Esophagus muscularis mucosa (tissue), 4 donors: ENCODE data around the gene SLC39A11. TPM values are rescaled to one million over a fixed set of nuclear protein-coding genes. Genes with fewer than 3 reads are reported as not detected.
"Not testable (repeated sequence)": the region's sequence is repeated elsewhere in the genome, so short reads cannot be mapped to it uniquely, and the experiment has no call there.

Source experiments
- DNase-seq: peaks from one replicate; pipeline ENCODE4 v3.0.0-alpha.2; 2017; ENCODE audit errors: extremely low spot score
- H3K27ac ChIP-seq, 4 donors: fragments of 200-600 bp; sonication (generic); replicated peaks in 1 of 4; 1 replicate in 3 of 4; 2 replicates in 1 of 4; pipeline ENCODE4 v1.5.1; 2016 to 2019; ENCODE audit warnings: mild to moderate bottlenecking in 1 of 4
- H3K27me3 ChIP-seq, 4 donors: fragments of 200-600 bp; sonication (generic); one replicate each; pipeline versions ENCODE4 v1.5.1 to v1.6.0; 2016 to 2019
- H3K36me3 ChIP-seq, 4 donors: fragments of 200-600 bp; sonication (generic); one replicate each; pipeline ENCODE4 v1.5.1; 2016 to 2019
- H3K4me1 ChIP-seq, 4 donors: fragments of 200-600 bp; sonication (generic); one replicate each; pipeline ENCODE4 v1.5.1; 2016 to 2019
- H3K4me3 ChIP-seq, 4 donors: fragments of 200-600 bp; sonication (generic); 1 replicate in 2 of 4; 2 replicates in 2 of 4; pipeline ENCODE4 v1.5.1; 2016 to 2019; ENCODE audit warnings: mild to moderate bottlenecking in 4 of 4, moderate library complexity in 1 of 4
- H3K9me3 ChIP-seq, 4 donors: fragments of 200-600 bp; sonication (generic); 1 replicate in 3 of 4; 2 replicates in 1 of 4; pipeline ENCODE4 v1.5.1; 2016 to 2019
- CTCF ChIP-seq, 3 experiments: fragments of 200-600 bp in 2 of 3; fragments of 450-650 bp in 1 of 3; sonication (generic) in 2 of 3; IDR thresholded peaks; one replicate each; pipeline ENCODE4 v1.5.1; 2017 to 2019; ENCODE audit warnings: antibody characterized with exemption in 3 of 3, mild to moderate bottlenecking in 2 of 3, moderate library complexity in 1 of 3
- EP300 ChIP-seq: sonication (generic); formaldehyde crosslinking; IDR thresholded peaks from one replicate; pipeline ENCODE4 v1.6.1; 2017; ENCODE audit warnings: antibody characterized with exemption
- POLR2A ChIP-seq: fragments of 450-650 bp; IDR thresholded peaks from one replicate; pipeline ENCODE4 v1.6.1; 2017; ENCODE audit warnings: antibody characterized with exemption, moderate library complexity, mild to moderate bottlenecking, low read depth
- POLR2AphosphoS5 ChIP-seq, 2 donors: sonication (generic); formaldehyde crosslinking; IDR thresholded peaks; one replicate each; pipeline ENCODE4 v1.6.1; 2017; ENCODE audit warnings: antibody characterized with exemption in 2 of 2
- whole genome bisulfite sequencing: methylation state at CpG from one replicate; pipeline ENCODE4 v1.1.5; 2018; 5-methylcytosine and 5-hydroxymethylcytosine counted together
- intact Hi-C: fragments of 100-400 bp; cut with DNase I; formaldehyde crosslinking; loops from one replicate; pipeline ENCODE4 v1.15.1; 2023
- total RNA-seq, 4 donors: library from RNA; depleted of rRNA; stranded (reverse); fragments of >200 nt; gene quantifications; one replicate each; pipeline versions ENCODE4 v1.1.0 to v1.2.1, GENCODE V29; 2016

Gene SLC39A11
- total RNA-seq, 4 donors from 2014 or later: 7.5 to 20.2 (median 18.4) TPM

DNA sequence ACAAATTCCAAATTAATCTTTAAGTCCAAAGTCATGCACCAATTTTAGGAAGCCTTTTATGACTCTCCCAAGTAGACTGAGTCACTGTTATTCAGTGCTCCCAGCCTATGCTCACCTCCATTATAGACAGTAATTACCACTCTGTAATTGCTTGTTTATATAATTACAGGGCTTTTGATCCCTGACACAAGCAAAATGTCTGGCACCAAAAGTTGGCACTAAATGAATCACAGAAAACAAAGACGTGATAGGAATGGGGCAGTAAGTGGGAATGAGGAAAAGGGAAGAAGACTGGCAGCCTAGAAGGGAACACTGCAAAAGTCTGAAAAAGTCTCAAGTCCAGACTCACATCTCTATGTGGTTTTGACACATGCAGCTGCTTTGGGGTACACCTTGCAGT lies 94.1 kb downstream of the SLC39A11 start:
- Histone ChIP-seq H3K4me1 (no peaks in the 10 kb centered on the region), H3K27ac (no peak overlapping the region), H3K36me3 (no peaks in the 10 kb centered on the region), H3K27me3 (no peaks in the 10 kb centered on the region), H3K4me3 (no peak overlapping the region), H3K9me3 (no peaks in the 10 kb centered on the region)
- no peak for DNase-seq
- WGBS: 76% methylated on average over 1 of the region's 1 CpG
- intact Hi-C loops: no loop called here
- no peak for TF ChIP-seq CTCF (IDR thresholded peaks at IDR 0.05)

DNA sequence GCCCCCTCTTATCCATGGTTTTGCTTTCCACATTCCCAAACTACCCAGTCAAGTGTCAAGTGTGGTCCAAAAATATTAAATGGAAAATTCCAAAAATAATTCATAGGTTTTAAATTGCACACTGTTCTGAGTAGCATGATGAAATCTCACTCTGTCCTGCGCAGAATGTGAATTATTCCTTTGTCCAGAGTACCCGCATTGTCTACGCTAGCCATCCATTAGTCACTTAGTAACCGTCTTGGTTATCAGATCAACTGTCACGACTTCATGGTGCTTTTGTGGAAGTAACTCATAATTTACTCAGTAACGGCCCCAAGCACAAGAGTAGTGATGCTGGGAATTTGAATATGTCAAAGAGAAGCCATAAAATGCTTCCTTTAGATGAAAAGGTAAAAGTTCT lies 94.9 kb downstream of the SLC39A11 start:
- 96% methylated on average over 6 of the region's 6 CpGs for WGBS
- no peaks in the 10 kb centered on the region for H3K27me3 ChIP-seq
- H3K27ac ChIP-seq: no peak overlapping the region
- H3K36me3 ChIP-seq: no peaks in the 10 kb centered on the region
- no peak for TF ChIP-seq POLR2AphosphoS5 (IDR thresholded peaks at IDR 0.05)
- TF ChIP-seq POLR2A: no peak
- intact Hi-C loops: no loop called here
- no peaks in the 10 kb centered on the region for H3K9me3 ChIP-seq
- no peak for DNase-seq
- no peak overlapping the region for H3K4me3 ChIP-seq
- no peaks in the 10 kb centered on the region for H3K4me1 ChIP-seq

DNA sequence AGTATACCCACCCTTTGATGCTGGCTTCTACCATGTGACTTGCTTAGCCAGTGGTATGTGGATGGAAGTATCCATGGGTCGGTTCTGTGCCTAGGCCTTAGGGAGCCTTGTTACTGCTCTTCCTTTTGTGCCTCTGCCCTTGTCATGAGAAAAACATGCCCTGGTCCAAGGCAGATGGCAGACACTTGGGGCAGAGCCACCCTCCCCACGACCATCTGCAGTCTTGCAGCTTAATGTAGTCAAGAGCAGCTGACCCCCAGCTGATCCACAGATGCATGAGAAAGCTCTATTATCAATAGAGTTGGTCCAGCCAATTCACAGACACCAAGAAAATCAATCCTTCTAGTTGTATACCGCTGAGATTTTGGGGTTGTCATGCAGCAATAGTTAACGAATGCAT lies 95.7 kb downstream of the SLC39A11 start:
- DNase-seq: no peak
- Histone ChIP-seq H3K27ac (no peak overlapping the region), H3K4me1 (no peaks in the 10 kb centered on the region), H3K4me3 (no peak overlapping the region), H3K36me3 (no peaks in the 10 kb centered on the region), H3K9me3 (no peaks in the 10 kb centered on the region), H3K27me3 (no peaks in the 10 kb centered on the region)
- WGBS: 87% methylated on average over 4 of the region's 4 CpGs
- intact Hi-C loops: no loop called here
- no peak for TF ChIP-seq CTCF (IDR thresholded peaks at IDR 0.05)
- TF ChIP-seq POLR2AphosphoS5 (IDR thresholded peaks at IDR 0.05): no peak
- TF ChIP-seq EP300: no peak
- TF ChIP-seq POLR2A: no peak

- Histone ChIP-seq H3K27me3 (no peaks in the 10 kb centered on the region), H3K4me1 (no peaks in the 10 kb centered on the region), H3K36me3 (no peaks in the 10 kb centered on the region), H3K9me3 (no peaks in the 10 kb centered on the region), H3K4me3 (no peak overlapping the region), H3K27ac (no peak overlapping the region)
- DNase-seq: no peak
- 92% methylated on average over 1 of the region's 1 CpG for WGBS
- intact Hi-C loops: no loop called here
- TF ChIP-seq POLR2A (no peak), CTCF (IDR thresholded peaks at IDR 0.05) (no peak), POLR2AphosphoS5 (IDR thresholded peaks at IDR 0.05) (no peak), EP300 (no peak)
Measured at GRCh38 chr17:72995008-72995656, 97.4 kb downstream of the SLC39A11 start.

GRCh38 chr17:72992783-72993467 lies 99.6 kb downstream of the SLC39A11 start:
- intact Hi-C loops, H3K27ac ChIP-seq, H3K9me3 ChIP-seq, H3K36me3 ChIP-seq, H3K4me1 ChIP-seq, H3K4me3 ChIP-seq, H3K27me3 ChIP-seq, DNase-seq: not testable (repeated sequence)
- 77% methylated on average over 6 of the region's 6 CpGs for WGBS

DNA sequence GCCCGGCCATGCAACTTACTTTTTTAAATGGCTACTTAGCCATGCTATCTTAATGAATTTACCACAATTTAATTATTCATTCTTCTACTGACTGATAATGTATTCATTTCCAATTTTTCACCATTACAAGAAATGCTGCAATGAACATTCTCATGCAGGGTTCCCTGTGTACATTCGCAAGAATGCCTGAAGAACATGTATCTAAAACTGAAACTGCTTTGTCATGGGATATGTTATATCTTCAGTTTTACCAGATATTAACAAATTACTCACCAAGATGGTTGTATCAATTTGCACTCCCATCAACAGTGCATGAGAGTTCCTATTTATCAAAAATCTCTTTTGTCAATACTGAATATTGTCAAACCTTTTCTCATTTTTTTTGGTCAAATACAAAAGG lies 100.8 kb downstream of the SLC39A11 start:
- H3K9me3 ChIP-seq: no peaks in the 10 kb centered on the region
- DNase-seq: no peak
- H3K27ac ChIP-seq: no peak overlapping the region
- intact Hi-C loops: no loop called here
- no peak for TF ChIP-seq EP300
- no peak for TF ChIP-seq POLR2A
- no peak for TF ChIP-seq POLR2AphosphoS5 (IDR thresholded peaks at IDR 0.05)
- no peak for TF ChIP-seq CTCF (IDR thresholded peaks at IDR 0.05)
- WGBS: 100% methylated on average over 2 of the region's 2 CpGs
- no peaks in the 10 kb centered on the region for H3K27me3 ChIP-seq
- H3K36me3 ChIP-seq: no peaks in the 10 kb centered on the region
- H3K4me1 ChIP-seq: no peaks in the 10 kb centered on the region
- H3K4me3 ChIP-seq: no peak overlapping the region
